Vagina (tissue), 2 donors: ENCODE measurements around the gene RHBDL2. TPM values are rescaled to one million over a fixed set of nuclear protein-coding genes. Genes with fewer than 3 reads are reported as not detected.
"Not testable (repeated sequence)": the region's sequence is repeated elsewhere in the genome, so short reads cannot be mapped to it uniquely, and the experiment has no call there.

Experiments
- DNase-seq, 2 donors: peaks; one replicate each; pipeline ENCODE4 v3.0.0-alpha.2; 2017; ENCODE audit errors: extremely low spot score in 2 of 2
- H3K27ac ChIP-seq: fragments of 200-600 bp; sonication (generic); one replicate; pipeline ENCODE4 v1.5.1; 2019
- H3K27me3 ChIP-seq: fragments of 200-600 bp; sonication (generic); one replicate; pipeline ENCODE4 v1.5.1; 2019
- H3K36me3 ChIP-seq, 2 donors: fragments of 200-600 bp; sonication (generic); one replicate each; pipeline ENCODE4 v1.5.1; 2017 to 2019
- H3K4me1 ChIP-seq: fragments of 200-600 bp; sonication (generic); one replicate; pipeline ENCODE4 v1.5.1; 2019
- H3K4me3 ChIP-seq, 2 donors: fragments of 200-600 bp; sonication (generic); 1 replicate in 1 of 2; 2 replicates in 1 of 2; pipeline ENCODE4 v1.5.1; 2016 to 2019
- H3K9me3 ChIP-seq: fragments of 200-600 bp; sonication (generic); one replicate; pipeline ENCODE4 v1.5.1; 2019
- CTCF ChIP-seq, 3 experiments: fragments of 450-650 bp in 2 of 3; fragments of 200-600 bp in 1 of 3; sonication (generic) in 1 of 3; IDR thresholded peaks; one replicate each; pipeline ENCODE4 v1.5.1; 2017 to 2019; ENCODE audit warnings: antibody characterized with exemption in 3 of 3, mild to moderate bottlenecking in 2 of 3, moderate library complexity in 2 of 3
- POLR2A ChIP-seq, 2 donors: fragments of 450-650 bp; IDR thresholded peaks; one replicate each; pipeline ENCODE4 v1.6.1; 2017; ENCODE audit warnings: antibody characterized with exemption in 2 of 2, mild to moderate bottlenecking in 2 of 2, moderate library complexity in 2 of 2
- POLR2AphosphoS5 ChIP-seq, 2 donors: sonication (generic); formaldehyde crosslinking; IDR thresholded peaks; one replicate each; pipeline ENCODE4 v1.9.0; 2017; ENCODE audit warnings: antibody characterized with exemption in 2 of 2, mild to moderate bottlenecking in 2 of 2, low read depth in 1 of 2; ENCODE audit not compliant: insufficient read depth in 1 of 2
- intact Hi-C: fragments of 100-400 bp; cut with DNase I; formaldehyde crosslinking; loops from one replicate; pipeline ENCODE4 v1.15.1; 2023
- total RNA-seq: library from RNA; depleted of rRNA; stranded (reverse); fragments of >200 nt; gene quantifications from one replicate; pipeline ENCODE4 v1.2.3, GENCODE V29; 2016

Gene RHBDL2
- total RNA-seq, 1 donor from 2014 or later, result 9.6 TPM

GRCh38 chr1:38918568-38918967 is 23.1 kb downstream of the RHBDL2 start:
- TF ChIP-seq POLR2A (IDR thresholded peaks at IDR 0.05) (no peak), CTCF (IDR thresholded peaks at IDR 0.05) (no peak), POLR2AphosphoS5 (IDR thresholded peaks at IDR 0.05; ENCODE audit: insufficient read depth in 1 of 2, low read depth in 1 of 2) (no peak)
- no peaks in the 10 kb centered on the region for H3K9me3 ChIP-seq
- no peak overlapping the region for H3K4me3 ChIP-seq
- H3K36me3 ChIP-seq, result no peaks in the 10 kb centered on the region
- H3K27me3 ChIP-seq, result no peaks in the 10 kb centered on the region
- DNase-seq, result no peak
- H3K27ac ChIP-seq, result no peak overlapping the region
- no peaks in the 10 kb centered on the region for H3K4me1 ChIP-seq
- intact Hi-C loops, result no loop called here

GRCh38 chr1:38917772-38918171 is 23.9 kb downstream of the RHBDL2 start:
- no peaks in the 10 kb centered on the region for H3K9me3 ChIP-seq
- no peak overlapping the region for H3K27ac ChIP-seq
- H3K4me3 ChIP-seq, result no peak overlapping the region
- no peaks in the 10 kb centered on the region for H3K36me3 ChIP-seq
- no peaks in the 10 kb centered on the region for H3K4me1 ChIP-seq
- H3K27me3 ChIP-seq, result no peaks in the 10 kb centered on the region
- TF ChIP-seq POLR2AphosphoS5 (IDR thresholded peaks at IDR 0.05; ENCODE audit: insufficient read depth in 1 of 2, low read depth in 1 of 2) (no peak), POLR2A (IDR thresholded peaks at IDR 0.05) (no peak), CTCF (IDR thresholded peaks at IDR 0.05) (no peak)
- intact Hi-C loops, result no loop called here
- DNase-seq, result no peak

GRCh38 chr1:38917337-38917736 is 24.3 kb downstream of the RHBDL2 start:
- Histone ChIP-seq H3K4me1 (no peaks in the 10 kb centered on the region), H3K36me3 (no peaks in the 10 kb centered on the region), H3K27me3 (no peaks in the 10 kb centered on the region), H3K4me3 (no peak overlapping the region), H3K27ac (no peak overlapping the region), H3K9me3 (no peaks in the 10 kb centered on the region)
- TF ChIP-seq POLR2AphosphoS5 (IDR thresholded peaks at IDR 0.05; ENCODE audit: insufficient read depth in 1 of 2, low read depth in 1 of 2) (no peak), CTCF (IDR thresholded peaks at IDR 0.05) (no peak), POLR2A (IDR thresholded peaks at IDR 0.05) (no peak)
- no peak for DNase-seq
- intact Hi-C loops, result no loop called here

- intact Hi-C loops, result no loop called here
- Histone ChIP-seq H3K4me3 (no peak overlapping the region), H3K27ac (no peak overlapping the region), H3K4me1 (no peaks in the 10 kb centered on the region), H3K9me3 (no peaks in the 10 kb centered on the region), H3K27me3 (no peaks in the 10 kb centered on the region), H3K36me3 (no peaks in the 10 kb centered on the region)
- no peak for DNase-seq
- TF ChIP-seq POLR2A (IDR thresholded peaks at IDR 0.05) (no peak), CTCF (IDR thresholded peaks at IDR 0.05) (no peak), POLR2AphosphoS5 (IDR thresholded peaks at IDR 0.05; ENCODE audit: insufficient read depth in 1 of 2, low read depth in 1 of 2) (no peak)
Measured at GRCh38 chr1:38915352-38915948, 26.2 kb downstream of the RHBDL2 start.

GRCh38 chr1:38914908-38915307 is 26.7 kb downstream of the RHBDL2 start:
- H3K4me3 ChIP-seq, DNase-seq, intact Hi-C loops, H3K27ac ChIP-seq, H3K4me1 ChIP-seq, H3K27me3 ChIP-seq, H3K36me3 ChIP-seq, H3K9me3 ChIP-seq: not testable (repeated sequence)
